Measurements from ENCODE around the gene NRDE2. TPM values are rescaled to one million over a fixed set of nuclear protein-coding genes. Genes with fewer than 3 reads are reported as not detected.

The NRDE2 gene
- total RNA-seq, 2 experiments from 2014 or later, result 12.3 to 16.6 TPM

- POLR2A ChIA-PET, result no interaction called here
- H2AFZ ChIP-seq (ENCODE audit: low read length), result no peak overlapping the region
- CTCF ChIA-PET (ENCODE audit: unreplicated experiment), result no interaction called here
- H4K20me1 ChIP-seq (ENCODE audit: insufficient read depth, low read length), result no peaks in the 10 kb centered on the region
- H3K36me3 ChIP-seq (ENCODE audit: insufficient read depth, low read length), result peaks cover 67% of the 10 kb centered on the region
- intact Hi-C loops (cut with micrococcal nuclease; ENCODE audit: unreplicated experiment), result loop anchor here (10.0 kb wide), 1 partner anchor 210 kb away; no protein-coding TSS in a partner anchor
- no peak for DNase-seq (ENCODE audit: low spot score)
- no peak overlapping the region for H3K27ac ChIP-seq (ENCODE audit: low read depth, low read length, poor library complexity, severe bottlenecking)
- H3K4me1 ChIP-seq (ENCODE audit: insufficient read depth, low read length, poor library complexity, severe bottlenecking), result no peaks in the 10 kb centered on the region
- no peak overlapping the region for H3K4me2 ChIP-seq (ENCODE audit: low read length)
- TF ChIP-seq CTCF (conservative IDR thresholded peaks at IDR 0.05; ENCODE audit: low read length) (no peak), EZH2phosphoT487 (IDR thresholded peaks at IDR 0.05; ENCODE audit: borderline replicate concordance, low read depth, low read length) (no peak)
- H3K4me3 ChIP-seq (ENCODE audit: low read depth, low read length, poor library complexity, severe bottlenecking), result no peak overlapping the region
- BruUV-seq (replicated peaks), result no TSS peak
- no peaks in the 10 kb centered on the region for H3K9me2 ChIP-seq (ENCODE audit: insufficient read depth, low read length)
- no peaks in the 10 kb centered on the region for H3K9me3 ChIP-seq (ENCODE audit: low read length)
- no peaks in the 10 kb centered on the region for H3K79me2 ChIP-seq (ENCODE audit: insufficient read depth, low read depth, low read length)
Measured at GRCh38 chr14:90305176-90305601, 26.6 kb downstream of the NRDE2 start.

- H3K9me3 ChIP-seq (ENCODE audit: low read length), result no peaks in the 10 kb centered on the region
- no peak for TF ChIP-seq CTCF (conservative IDR thresholded peaks at IDR 0.05; ENCODE audit: low read length)
- no peak for TF ChIP-seq EZH2phosphoT487 (IDR thresholded peaks at IDR 0.05; ENCODE audit: borderline replicate concordance, low read depth, low read length)
- no TSS peak for BruUV-seq (replicated peaks)
- no peaks in the 10 kb centered on the region for H4K20me1 ChIP-seq (ENCODE audit: insufficient read depth, low read length)
- H3K27ac ChIP-seq (ENCODE audit: low read depth, low read length, poor library complexity, severe bottlenecking), result no peak overlapping the region
- DNase-seq (ENCODE audit: low spot score), result no peak
- no peak overlapping the region for H3K4me3 ChIP-seq (ENCODE audit: low read depth, low read length, poor library complexity, severe bottlenecking)
- no peaks in the 10 kb centered on the region for H3K79me2 ChIP-seq (ENCODE audit: insufficient read depth, low read depth, low read length)
- no peaks in the 10 kb centered on the region for H3K4me1 ChIP-seq (ENCODE audit: insufficient read depth, low read length, poor library complexity, severe bottlenecking)
- no peak overlapping the region for H3K4me2 ChIP-seq (ENCODE audit: low read length)
- no peaks in the 10 kb centered on the region for H3K9me2 ChIP-seq (ENCODE audit: insufficient read depth, low read length)
- intact Hi-C loops (cut with micrococcal nuclease; ENCODE audit: unreplicated experiment), result loop anchor here (10.0 kb wide), 1 partner anchor 210 kb away; no protein-coding TSS in a partner anchor
- ChIA-PET CTCF (ENCODE audit: unreplicated experiment) (no interaction called here), POLR2A (no interaction called here)
- H2AFZ ChIP-seq (ENCODE audit: low read length), result no peak overlapping the region
- H3K36me3 ChIP-seq (ENCODE audit: insufficient read depth, low read length), result peaks cover 67% of the 10 kb centered on the region
Measured at GRCh38 chr14:90304502-90304901, 27.2 kb downstream of the NRDE2 start.

GRCh38 chr14:90303473-90303872, 28.3 kb downstream of the NRDE2 start:
- ChIA-PET CTCF (ENCODE audit: unreplicated experiment) (no interaction called here), POLR2A (interaction anchor here (0.7 kb wide), 1 partner anchor 115 kb away, joined by 3 read pairs; no protein-coding TSS in a partner anchor)
- no peak for DNase-seq (ENCODE audit: low spot score)
- Histone ChIP-seq H3K9me2 (ENCODE audit: insufficient read depth, low read length) (no peaks in the 10 kb centered on the region), H3K79me2 (ENCODE audit: insufficient read depth, low read depth, low read length) (no peaks in the 10 kb centered on the region), H2AFZ (ENCODE audit: low read length) (no peak overlapping the region), H4K20me1 (ENCODE audit: insufficient read depth, low read length) (no peaks in the 10 kb centered on the region), H3K4me1 (ENCODE audit: insufficient read depth, low read length, poor library complexity, severe bottlenecking) (no peaks in the 10 kb centered on the region), H3K9me3 (ENCODE audit: low read length) (no peaks in the 10 kb centered on the region), H3K36me3 (ENCODE audit: insufficient read depth, low read length) (peaks cover 65% of the 10 kb centered on the region), H3K27ac (ENCODE audit: low read depth, low read length, poor library complexity, severe bottlenecking) (no peak overlapping the region), H3K4me2 (ENCODE audit: low read length) (no peak overlapping the region), H3K4me3 (ENCODE audit: low read depth, low read length, poor library complexity, severe bottlenecking) (no peak overlapping the region)
- TSS peak; percentile 40 for BruUV-seq (replicated peaks)
- intact Hi-C loops (cut with micrococcal nuclease; ENCODE audit: unreplicated experiment), result loop anchor here (10.0 kb wide), 1 partner anchor 211 kb away; no protein-coding TSS in a partner anchor
- TF ChIP-seq CTCF (conservative IDR thresholded peaks at IDR 0.05; ENCODE audit: low read length) (no peak), EZH2phosphoT487 (IDR thresholded peaks at IDR 0.05; ENCODE audit: borderline replicate concordance, low read depth, low read length) (no peak)
